K562 (cell line): Measurements from ENCODE around the gene ACER3. TPM values are rescaled to one million over a fixed set of nuclear protein-coding genes. Genes with fewer than 3 reads are reported as not detected.

Experiments
- ADNP ChIP-seq: fragments of 200-800 bp; sonication (Bioruptor generic); IDR thresholded peaks from 2 replicates; pipeline ENCODE4 v1.6.1; 2016; ENCODE audit warnings: missing genetic modification characterization, missing compliant biosample characterization
- ASH1L ChIP-seq: fragments of 450-650 bp; IDR thresholded peaks from 2 replicates; pipeline ENCODE4 v1.6.1; 2018; ENCODE audit warnings: borderline replicate concordance, mild to moderate bottlenecking, low read depth; ENCODE audit not compliant: partially characterized antibody
- ATF7 ChIP-seq: fragments of 450-650 bp; IDR thresholded peaks from 2 replicates; pipeline ENCODE4 v1.7.1; 2014; ENCODE audit warnings: mild to moderate bottlenecking, moderate library complexity
- BRD9 ChIP-seq: fragments of 450-650 bp; IDR thresholded peaks from 2 replicates; pipeline ENCODE4 v1.6.1; 2018; ENCODE audit warnings: low read depth; ENCODE audit not compliant: partially characterized antibody
- ETV6 ChIP-seq, 3 experiments: fragments of 150-350 bp in 1 of 3; sonication (generic) in 1 of 3; formaldehyde crosslinking in 1 of 3; IDR thresholded peaks; 2 replicates each; pipeline versions ENCODE4 v1.6.1 to v1.8.0; 2014 to 2022; ENCODE audit warnings: borderline replicate concordance in 2 of 3, low read depth in 2 of 3, antibody characterized with exemption in 1 of 3, low read length in 1 of 3, mild to moderate bottlenecking in 1 of 3, missing genetic modification reagents in 1 of 3
- GABPB1 ChIP-seq: sonication (generic); formaldehyde crosslinking; IDR thresholded peaks from 2 replicates; pipeline ENCODE4 v1.8.0; 2022; ENCODE audit warnings: mild to moderate bottlenecking, missing genetic modification reagents
- HNRNPH1 ChIP-seq: fragments of 200-400 bp; formaldehyde crosslinking; optimal IDR thresholded peaks from 2 replicates; pipeline ENCODE3; 2017; ENCODE audit warnings: low read depth, mild to moderate bottlenecking, low read length, moderate library complexity
- IRF2 ChIP-seq: sonication (generic); formaldehyde crosslinking; IDR thresholded peaks from 2 replicates; pipeline ENCODE4 v1.8.1; 2022; ENCODE audit warnings: mild to moderate bottlenecking, missing genetic modification reagents
- MEF2D ChIP-seq: conservative IDR thresholded peaks from 2 replicates; pipeline ENCODE4 v1.6.1; 2016; ENCODE audit warnings: low read depth, missing genetic modification characterization, missing compliant biosample characterization
- NBN ChIP-seq: fragments of 450-650 bp; IDR thresholded peaks from 2 replicates; pipeline ENCODE4 v1.6.1; 2016; ENCODE audit warnings: low read depth, mild to moderate bottlenecking
- NKRF ChIP-seq: fragments of 450-650 bp; IDR thresholded peaks from 2 replicates; pipeline ENCODE4 v1.6.1; 2016; ENCODE audit warnings: borderline replicate concordance
- NONO ChIP-seq, 2 experiments: fragments of 200-400 bp in 1 of 2; fragments of 450-650 bp in 1 of 2; formaldehyde crosslinking in 1 of 2; IDR thresholded peaks; 2 replicates each; pipeline ENCODE4 v1.6.1; 2017; ENCODE audit warnings: low read depth in 2 of 2, mild to moderate bottlenecking in 2 of 2, moderate library complexity in 2 of 2, low read length in 1 of 2
- NR4A1 ChIP-seq, 2 experiments: fragments of 250-450 bp in 1 of 2; fragments of 450-650 bp in 1 of 2; sonication (Bioruptor Pico) in 1 of 2; IDR thresholded peaks; 2 replicates each; pipeline versions ENCODE4 v1.4.0 to v1.6.1; 2016 to 2020; ENCODE audit warnings: mild to moderate bottlenecking in 2 of 2, missing compliant biosample characterization in 1 of 2, missing genetic modification characterization in 1 of 2, moderate library complexity in 1 of 2
- RFX5 ChIP-seq: IDR thresholded peaks from 2 replicates; pipeline ENCODE4 v1.6.1; 2011; ENCODE audit warnings: low read depth, mild to moderate bottlenecking, improper control_type of control experiment, low read length
- SNIP1 ChIP-seq: fragments of 450-650 bp; IDR thresholded peaks from 2 replicates; pipeline ENCODE4 v1.7.1; 2017; ENCODE audit warnings: low read depth, mild to moderate bottlenecking
- TGIF2 ChIP-seq: sonication (generic); formaldehyde crosslinking; IDR thresholded peaks from 2 replicates; pipeline ENCODE4 v1.8.1; 2022; ENCODE audit warnings: mild to moderate bottlenecking, missing genetic modification reagents, moderate library complexity
- TRIM25 ChIP-seq: fragments of 450-650 bp; IDR thresholded peaks from 2 replicates; pipeline ENCODE4 v1.7.0; 2016; ENCODE audit warnings: borderline replicate concordance
- YY1 ChIP-seq, 3 experiments: IDR thresholded peaks; 2 replicates each; pipeline ENCODE4 v1.6.1; 2011; ENCODE audit warnings: low read length in 2 of 3, mild to moderate bottlenecking in 2 of 3, moderate library complexity in 2 of 3, borderline replicate concordance in 1 of 3, control low read depth in 1 of 3, low read depth in 1 of 3; ENCODE audit not compliant: insufficient read depth in 3 of 3, insufficient replicate concordance in 2 of 3, control insufficient read depth in 1 of 3, insufficient read length in 1 of 3; ENCODE audit errors: extremely low read depth in 1 of 3
- ZBTB1 ChIP-seq: sonication (generic); formaldehyde crosslinking; IDR thresholded peaks from 2 replicates; pipeline ENCODE4 v1.8.1; 2023; ENCODE audit warnings: missing genetic modification reagents, low read depth, mild to moderate bottlenecking, borderline replicate concordance
- ZNF140 ChIP-seq: fragments of 250-450 bp; sonication (Bioruptor Pico); IDR thresholded peaks from 2 replicates; pipeline ENCODE4 v1.8.0; 2021; ENCODE audit warnings: moderate library complexity, mild to moderate bottlenecking, inconsistent platforms
- ZNF263 ChIP-seq: sonication (generic); formaldehyde crosslinking; IDR thresholded peaks from 2 replicates; pipeline ENCODE4 v1.8.0; 2022; ENCODE audit warnings: mild to moderate bottlenecking, missing genetic modification reagents, borderline replicate concordance
- ZNF644 ChIP-seq: fragments of 200-800 bp; sonication (Bioruptor generic); IDR thresholded peaks from 2 replicates; pipeline ENCODE4 v1.6.1; 2016; ENCODE audit warnings: low read depth, missing genetic modification characterization, missing compliant biosample characterization
- polyA plus RNA-seq, 8 experiments: library from polyadenylated mRNA; depleted of rRNA in 4 of 8; stranded (reverse) in 5 of 8; unstranded in 3 of 8; fragments of >200 nt; fragmentation: Nextera tagmentation in 2 of 8; fragmentation: Illumina TruSeq in 1 of 8; extraction: Ambion mirVana in 2 of 8; extraction: Trizol in 1 of 8; gene quantifications; 2 replicates each; pipeline versions ENCODE4 v1.2.1 to v1.2.3, GENCODE V29; 2011 to 2014; ENCODE audit warnings: inconsistent platforms in 1 of 8, missing spikeins in 1 of 8
- total RNA-seq, 7 experiments: library from RNA; depleted of rRNA in 6 of 7; stranded (reverse); fragments of >200 nt in 6 of 7; fragmentation: Illumina TruSeq in 2 of 7; extraction: Trizol in 2 of 7; gene quantifications; 2 replicates each; pipeline versions ENCODE4 v1.2.1 to v1.2.3, GENCODE V29; 2011 to 2021; ENCODE audit warnings: low replicate concordance in 1 of 7
- TF ChIP-seq, protein P1 (sequence below): IDR thresholded peaks from 2 replicates; pipeline ENCODE4 v1.6.1; 2016; ENCODE audit warnings: missing genetic modification characterization, missing compliant biosample characterization

Gene ACER3
- total and polyA plus RNA-seq, 9 of the 15 experiments (the other 6 are each of a cell fraction or from before 2014, with no cell fraction given): 2.0 to 23.8 (median 9.5) TPM

DNA sequence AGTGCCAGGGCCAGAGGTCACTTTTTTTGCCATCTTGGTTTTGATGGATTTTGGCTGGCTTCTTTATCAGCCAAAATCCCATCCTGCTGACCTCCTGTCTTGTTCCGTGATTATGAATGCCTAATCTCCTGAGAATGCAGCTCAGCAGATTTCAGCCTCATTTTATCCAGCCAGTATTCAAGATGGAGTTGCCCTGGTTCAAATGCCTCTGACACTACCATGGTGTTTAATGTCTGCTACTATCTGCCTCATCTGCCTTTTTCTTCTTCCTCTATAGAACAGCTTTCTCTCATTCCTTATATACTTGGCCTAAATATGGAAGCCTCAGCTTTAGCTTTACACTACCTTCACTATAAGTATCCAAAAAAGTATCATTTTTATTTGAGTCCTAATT lies 50.7 kb downstream of the ACER3 start (continued):
- no peak for TF ChIP-seq ZNF263 (CRISPR knock-in tag)
- peak; percentile 91 for TF ChIP-seq MEF2D (tag)
- TF ChIP-seq ZBTB1: no peak
- no peak for TF ChIP-seq SNIP1
- no peak for TF ChIP-seq YY1 (IDR thresholded peaks at IDR 0.05; ENCODE audit: borderline replicate concordance in 1 of 3, control insufficient read depth in 1 of 3, extremely low read depth in 1 of 3, insufficient read depth in 3 of 3, insufficient read length in 1 of 3, insufficient replicate concordance in 2 of 3, low read depth in 1 of 3, low read length in 2 of 3)
- no peak for TF ChIP-seq NR4A1 (CRISPR knock-in tag; IDR thresholded peaks at IDR 0.05)
- peak; percentile 95 for TF ChIP-seq NR4A1 (tag; IDR thresholded peaks at IDR 0.05)
- TF ChIP-seq ASH1L: no peak
- no peak for TF ChIP-seq IRF2 (CRISPR knock-in tag)
- TF ChIP-seq NONO (IDR thresholded peaks at IDR 0.05; ENCODE audit: low read depth in 2 of 2, low read length in 1 of 2): no peak
- no peak for TF ChIP-seq TRIM25
- no peak for TF ChIP-seq RFX5
- no peak for TF ChIP-seq ADNP (tag)
- TF ChIP-seq ZNF140 (CRISPR knock-in tag): no peak
- TF ChIP-seq HNRNPH1: no peak
- no peak for TF ChIP-seq ETV6 (IDR thresholded peaks at IDR 0.05; ENCODE audit: borderline replicate concordance in 1 of 2, low read depth in 2 of 2, low read length in 1 of 2)
- no peak for TF ChIP-seq ETV6 (CRISPR knock-in tag; IDR thresholded peaks at IDR 0.05; ENCODE audit: borderline replicate concordance)
- TF ChIP-seq NBN: no peak
- TF ChIP-seq ZNF644: peak; percentile 87; the same call in 1 of the 2 replicates
- no peak for TF ChIP-seq ATF7
- TF ChIP-seq, protein P1, sequence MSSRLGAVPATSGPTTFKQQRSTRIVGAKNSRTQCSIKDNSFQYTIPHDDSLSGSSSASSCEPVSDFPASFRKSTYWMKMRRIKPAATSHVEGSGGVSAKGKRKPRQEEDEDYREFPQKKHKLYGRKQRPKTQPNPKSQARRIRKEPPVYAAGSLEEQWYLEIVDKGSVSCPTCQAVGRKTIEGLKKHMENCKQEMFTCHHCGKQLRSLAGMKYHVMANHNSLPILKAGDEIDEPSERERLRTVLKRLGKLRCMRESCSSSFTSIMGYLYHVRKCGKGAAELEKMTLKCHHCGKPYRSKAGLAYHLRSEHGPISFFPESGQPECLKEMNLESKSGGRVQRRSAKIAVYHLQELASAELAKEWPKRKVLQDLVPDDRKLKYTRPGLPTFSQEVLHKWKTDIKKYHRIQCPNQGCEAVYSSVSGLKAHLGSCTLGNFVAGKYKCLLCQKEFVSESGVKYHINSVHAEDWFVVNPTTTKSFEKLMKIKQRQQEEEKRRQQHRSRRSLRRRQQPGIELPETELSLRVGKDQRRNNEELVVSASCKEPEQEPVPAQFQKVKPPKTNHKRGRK (tag): no peak
- TF ChIP-seq GABPB1 (CRISPR knock-in tag): no peak
- no peak for TF ChIP-seq NKRF
- no peak for TF ChIP-seq TGIF2
- TF ChIP-seq BRD9: no peak
